ENCODE results near the gene RAD23A.
"Not testable (repeated sequence)": the region's sequence is repeated elsewhere in the genome, so short reads cannot be mapped to it uniquely, and the experiment has no call there.

Gene RAD23A

GRCh38 chr19:12945479-12946091 lies at the start of gene RAD23A:
TSS of gene RAD23A (plus strand) at chr19:12945862. CDS start at chr19:12945949, 87 bp downstream.
- DNase-seq (ENCODE audit: low read depth, low spot score): peak; percentile 95

GRCh38 chr19:12896460-12896859 lies 49.2 kb upstream of the RAD23A start:
- no peak for DNase-seq (ENCODE audit: low read depth, low spot score)

DNA sequence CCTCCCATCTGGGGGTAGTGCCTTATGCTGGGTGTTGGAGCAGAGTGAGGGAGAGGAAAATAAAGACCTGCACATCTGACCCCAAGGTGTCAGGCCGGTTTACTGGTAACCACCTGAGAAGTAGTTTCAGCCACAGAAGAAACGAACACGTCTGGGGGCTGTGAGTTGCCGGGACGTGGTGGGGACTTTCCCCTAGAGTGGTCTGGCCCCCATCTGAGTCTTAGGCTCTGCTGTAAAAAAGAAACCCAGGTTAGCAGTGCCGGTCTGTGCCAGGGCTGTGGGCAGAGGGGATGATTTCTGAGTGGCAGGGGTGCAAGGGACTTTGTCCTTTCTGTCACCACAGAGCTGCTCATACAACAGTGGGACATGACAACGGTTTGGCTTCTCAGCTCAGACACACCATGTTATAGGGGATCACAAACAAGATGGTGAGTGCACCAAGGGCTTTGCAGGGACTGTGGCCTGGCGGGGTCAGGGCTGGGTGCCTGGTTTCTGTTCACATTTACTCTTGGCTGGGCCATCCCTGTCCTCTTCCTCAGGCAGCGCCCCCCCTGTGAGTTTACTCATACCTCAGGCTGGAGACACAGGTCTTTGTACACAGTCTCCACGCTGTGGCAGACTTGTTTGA lies 45.7 kb upstream of the RAD23A start:
- no peak for DNase-seq (ENCODE audit: low read depth, low spot score)

DNA sequence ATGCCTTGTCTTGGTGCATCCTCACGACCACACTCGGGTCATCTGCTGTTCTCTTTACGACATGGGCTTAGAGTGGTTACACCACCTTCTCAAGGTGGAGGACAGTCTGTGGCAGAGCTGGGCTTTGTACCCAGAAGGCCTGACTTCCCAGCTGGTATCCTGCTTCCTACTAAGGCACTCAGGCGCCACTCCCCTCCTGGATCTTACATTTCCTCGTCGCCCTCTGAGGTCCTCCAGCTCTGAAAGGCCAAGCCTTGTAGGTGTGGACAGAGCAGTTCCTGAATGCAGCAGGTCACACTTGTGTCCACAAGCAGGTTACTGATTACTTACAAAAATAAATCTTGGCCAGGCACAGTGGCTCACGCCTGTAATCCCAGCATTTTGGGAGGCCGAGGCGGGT lies 38.5 kb upstream of the RAD23A start:
- no peak for DNase-seq (ENCODE audit: low read depth, low spot score)

DNA sequence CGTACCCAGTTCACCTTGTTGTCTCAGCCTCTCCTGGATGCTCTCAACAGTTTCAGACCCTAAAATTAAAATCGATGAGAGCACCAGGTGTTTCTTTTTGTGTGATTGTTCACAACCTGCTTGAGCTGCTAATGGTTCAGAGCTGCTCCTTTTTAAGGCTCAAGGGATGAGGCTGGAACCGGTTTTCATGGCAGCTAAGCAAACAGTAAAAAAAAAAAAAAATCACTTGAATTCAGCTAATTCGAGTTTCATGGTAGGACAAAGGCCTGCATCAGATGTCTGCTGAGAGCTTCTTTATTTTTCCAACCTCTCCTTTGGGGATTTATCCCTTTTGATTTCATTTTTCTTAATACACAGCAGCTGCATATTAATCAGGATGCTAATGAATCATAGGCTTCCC lies 33.1 kb upstream of the RAD23A start:
- DNase-seq (ENCODE audit: low read depth, low spot score): no peak

DNA sequence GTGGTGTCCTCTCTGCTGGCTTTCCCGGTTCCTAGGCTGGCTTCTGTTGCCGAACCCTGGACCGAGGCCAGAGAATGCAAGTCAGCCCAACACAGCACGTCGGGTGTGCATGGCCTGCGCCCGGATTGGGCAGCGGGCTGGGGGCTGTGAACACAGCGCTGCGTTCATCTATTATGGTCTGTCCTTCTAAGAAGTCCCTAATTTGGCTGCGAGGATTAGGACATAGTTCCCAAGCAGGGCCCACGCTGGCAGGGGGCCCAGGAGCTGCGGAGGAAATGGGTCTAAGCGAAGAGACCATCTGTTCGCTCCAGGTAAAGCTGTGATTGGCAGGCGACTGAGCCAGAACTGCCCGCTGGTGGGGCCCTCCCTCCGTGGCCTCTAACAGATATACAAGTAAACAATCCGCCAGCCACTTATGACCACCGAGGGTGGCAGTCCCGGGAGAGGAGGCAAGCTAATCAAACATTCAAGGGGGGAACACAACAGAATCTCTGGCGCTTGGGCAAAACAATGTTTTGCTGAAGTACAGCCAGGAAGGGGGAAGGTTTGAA lies 32.6 kb upstream of the RAD23A start:
- DNase-seq (ENCODE audit: low read depth, low spot score): no peak

DNA sequence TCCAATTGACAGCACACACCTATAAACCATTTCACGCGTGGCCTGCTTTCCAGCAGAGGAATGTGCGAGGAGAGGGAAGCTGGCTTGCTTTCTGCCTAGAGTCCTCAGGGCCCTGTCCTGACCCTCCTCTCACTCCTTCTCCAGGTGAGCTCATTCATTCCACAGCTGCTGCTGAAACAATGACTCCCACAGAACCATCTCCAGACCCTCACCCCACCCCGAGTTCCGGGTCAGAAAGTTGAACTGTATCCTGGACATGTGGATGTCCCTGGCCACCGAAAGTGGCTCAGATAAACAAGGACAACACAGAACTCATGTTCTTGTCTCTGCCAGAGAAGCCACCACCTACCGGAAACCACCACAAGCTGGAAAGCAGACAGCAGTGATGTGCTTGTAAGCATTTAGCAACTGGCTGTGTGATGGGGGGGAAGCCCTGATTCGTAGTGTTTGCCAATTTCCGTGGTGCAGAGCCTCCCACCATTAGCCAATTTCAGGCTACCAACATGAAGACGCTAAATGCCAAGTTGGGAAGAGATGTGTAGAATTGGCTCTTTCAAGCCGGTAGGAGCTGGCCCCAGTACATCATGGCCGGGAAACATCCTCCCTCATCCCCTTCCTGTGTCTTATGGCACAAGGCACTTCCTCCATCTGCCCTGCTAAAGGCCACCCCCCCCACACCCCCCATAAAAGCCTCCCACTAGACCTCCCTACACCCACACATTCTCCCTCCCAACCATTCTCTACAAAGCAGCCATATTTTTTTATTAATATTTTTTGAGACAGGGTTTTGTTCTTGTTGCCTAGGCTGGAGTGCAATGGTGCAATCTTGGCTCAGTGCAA lies 31.6 kb upstream of the RAD23A start:
- DNase-seq (ENCODE audit: low read depth, low spot score): no peak

GRCh38 chr19:12915860-12916259 lies 29.8 kb upstream of the RAD23A start:
- DNase-seq (ENCODE audit: low read depth, low spot score): not testable (repeated sequence)

DNA sequence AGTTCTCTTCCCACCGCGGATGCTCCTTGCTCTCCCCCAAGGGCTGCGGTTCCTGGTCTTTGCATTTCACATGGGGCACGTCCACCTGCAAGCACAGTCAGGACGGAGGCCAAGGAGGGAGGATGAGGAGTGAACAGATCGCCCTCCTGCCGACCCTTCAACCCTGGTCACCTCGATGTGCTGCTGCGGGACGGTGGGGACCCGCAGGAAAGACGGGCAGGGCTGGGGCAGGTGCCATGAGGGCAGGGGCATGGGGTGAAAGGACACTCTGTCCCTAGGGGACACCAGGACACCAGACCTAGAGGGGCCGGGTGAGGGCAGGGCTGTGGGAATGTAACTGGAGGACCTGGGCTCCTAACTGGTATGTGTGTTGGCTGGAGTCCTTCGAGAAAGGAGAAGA lies 27.4 kb upstream of the RAD23A start:
- no peak for DNase-seq (ENCODE audit: low read depth, low spot score)

GRCh38 chr19:12921047-12921446 lies 24.6 kb upstream of the RAD23A start:
- DNase-seq (ENCODE audit: low read depth, low spot score): no peak

DNA sequence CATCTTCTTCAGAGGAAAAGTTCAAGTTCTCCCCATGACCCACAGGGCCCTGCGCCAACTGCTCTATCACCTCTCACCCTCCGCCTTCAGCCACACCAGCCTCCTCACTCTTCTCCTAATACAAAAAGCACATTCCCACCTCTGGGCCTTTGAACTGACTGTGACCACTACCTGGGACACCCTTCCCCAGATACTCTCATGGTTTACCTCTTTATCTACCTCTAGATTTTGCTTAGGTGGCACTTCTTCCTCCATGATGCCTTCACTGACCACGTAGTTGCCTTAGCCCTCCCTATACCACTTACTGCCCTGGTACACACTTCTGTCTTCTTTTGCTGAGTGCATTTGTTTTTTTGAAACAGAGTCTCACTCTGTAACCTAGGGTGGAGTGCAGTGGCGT lies 22.7 kb upstream of the RAD23A start:
- DNase-seq (ENCODE audit: low read depth, low spot score): no peak

DNA sequence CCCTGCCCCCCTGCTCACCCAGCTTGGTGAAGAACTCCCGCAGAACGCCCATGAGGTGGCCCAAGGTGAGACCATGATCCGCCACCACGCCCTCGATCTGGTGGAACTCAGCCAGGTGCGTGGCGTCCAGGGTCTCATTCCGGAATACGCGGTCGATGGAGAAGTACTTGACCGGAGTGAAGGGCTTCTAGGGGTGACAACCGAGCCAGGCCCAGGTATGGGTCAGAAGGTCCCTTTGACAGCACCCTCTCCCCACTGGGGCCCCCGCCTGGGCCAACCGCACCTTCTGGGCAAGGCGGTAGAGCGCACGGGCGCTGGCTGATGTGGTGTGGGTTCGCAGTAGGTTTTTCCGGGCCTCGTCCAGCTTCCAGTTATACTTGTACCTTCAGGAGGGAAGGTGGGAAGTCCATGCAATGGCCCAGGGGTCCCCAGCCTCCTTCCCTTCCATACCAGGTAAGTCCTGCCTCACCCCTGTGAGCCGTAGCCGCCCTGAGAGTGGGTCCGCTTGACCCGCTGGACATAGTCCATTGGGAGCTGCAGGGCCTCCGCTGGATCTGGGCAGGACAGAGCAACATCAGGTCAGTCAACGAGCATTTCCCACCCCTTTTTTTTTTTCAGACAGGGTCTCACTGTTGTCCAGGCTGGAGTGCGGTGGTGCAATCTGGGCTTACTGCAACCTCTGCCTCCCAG lies 20.9 kb upstream of the RAD23A start:
- no peak for DNase-seq (ENCODE audit: low read depth, low spot score)

DNA sequence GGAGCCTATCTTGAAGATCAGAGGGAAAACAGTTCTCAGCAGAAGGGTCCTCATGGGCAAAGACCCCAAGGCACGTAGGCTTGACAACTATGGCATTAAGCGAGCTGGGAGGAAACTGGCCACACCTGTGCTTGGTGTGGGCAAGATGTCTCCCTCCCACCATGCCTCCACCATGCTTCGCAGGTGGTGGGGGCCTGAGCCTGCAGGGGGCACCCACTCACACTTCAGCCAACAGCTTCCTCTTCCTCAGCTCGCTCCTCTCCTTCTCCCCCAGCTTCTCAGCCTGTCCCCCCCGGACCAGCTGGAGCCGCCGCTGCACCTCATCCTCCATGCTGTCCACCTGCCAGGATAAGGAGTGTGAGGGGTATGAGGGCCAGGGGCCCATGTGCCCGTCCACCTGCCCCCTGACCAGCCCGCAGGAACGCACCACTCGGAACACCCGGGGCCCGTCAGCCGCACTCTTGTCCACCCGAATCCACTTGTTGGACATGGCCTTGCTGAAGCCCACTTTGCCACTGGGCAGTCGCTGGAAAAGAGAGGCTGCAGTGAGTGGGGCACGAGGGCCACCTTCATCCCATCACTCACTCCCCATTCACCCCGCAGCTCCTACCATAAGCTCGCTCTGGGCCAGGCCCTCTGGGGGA lies 15.5 kb upstream of the RAD23A start:
- no peak for DNase-seq (ENCODE audit: low read depth, low spot score)

DNA sequence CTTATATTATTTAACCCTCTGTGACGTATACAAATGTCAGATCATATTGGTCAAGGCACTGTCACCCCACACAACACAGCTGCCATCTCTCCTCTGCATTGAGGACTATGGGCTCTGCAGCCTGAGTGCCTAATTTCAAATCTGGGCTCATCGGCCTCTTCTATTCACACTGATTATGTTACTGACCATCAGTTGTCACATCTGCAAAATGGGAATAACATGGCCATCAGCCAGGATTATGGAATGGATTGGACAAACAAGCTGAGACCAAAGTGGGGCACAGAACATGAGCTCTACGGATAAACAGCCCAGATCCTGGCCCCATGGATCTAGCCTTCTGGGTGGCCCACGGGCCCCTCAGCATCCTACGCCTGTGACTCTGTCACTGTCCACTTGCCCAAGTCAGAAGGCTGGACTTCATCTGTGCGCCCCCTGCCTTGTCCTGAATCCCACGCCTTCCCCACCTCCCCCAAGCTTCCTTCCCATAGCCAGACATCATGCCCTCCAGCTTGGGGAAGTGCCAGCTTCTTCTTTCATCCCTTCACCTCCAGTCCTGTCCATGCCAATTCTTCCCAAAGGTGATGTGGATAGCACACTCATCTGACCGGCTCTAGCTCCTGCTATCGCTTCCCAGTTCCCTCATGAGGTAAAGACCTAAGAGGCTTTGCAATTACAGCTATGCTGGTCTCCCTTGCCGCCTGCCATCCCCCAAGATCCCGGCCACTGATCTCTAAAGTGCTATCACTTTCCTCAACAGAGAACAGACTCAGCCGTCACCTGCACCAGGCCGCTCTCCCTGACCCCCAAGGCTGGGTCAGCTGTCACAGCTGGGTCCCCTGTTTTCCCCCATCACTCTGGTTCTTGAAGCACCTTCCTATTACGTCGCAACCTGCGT lies 13.0 kb upstream of the RAD23A start:
- no peak for DNase-seq (ENCODE audit: low read depth, low spot score)

- DNase-seq (ENCODE audit: low read depth, low spot score): peak; percentile 82
These were observed 12.2 kb upstream of the RAD23A start, which contains the start of gene FARSA for GRCh38 chr19:12933287-12934072. TSS of gene FARSA (minus strand) at chr19:12933711. CDS start at chr19:12933696, 15 bp downstream.

GRCh38 chr19:12935071-12935470 lies 10.6 kb upstream of the RAD23A start:
- DNase-seq (ENCODE audit: low read depth, low spot score): no peak

DNA sequence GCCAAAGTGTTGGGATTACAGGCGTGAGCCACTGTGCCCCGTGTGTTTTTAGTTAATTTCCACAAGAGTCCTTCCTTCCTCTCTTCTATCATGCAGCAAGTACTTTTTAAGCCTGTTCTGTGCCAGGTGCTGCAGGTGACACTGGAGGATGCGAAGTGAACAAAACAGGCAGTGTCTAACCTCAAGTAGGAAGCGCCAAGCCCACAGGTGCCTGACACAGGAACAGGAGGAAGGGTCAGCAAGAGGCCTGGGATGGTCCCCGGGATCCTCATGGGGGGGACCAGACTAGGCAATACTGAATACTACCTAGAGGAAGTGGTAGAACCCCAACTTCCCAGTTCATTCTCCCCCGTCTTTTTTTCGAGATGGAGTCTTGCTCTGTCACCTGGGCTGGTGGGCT lies 9.1 kb upstream of the RAD23A start:
- DNase-seq (ENCODE audit: low read depth, low spot score): no peak

DNA sequence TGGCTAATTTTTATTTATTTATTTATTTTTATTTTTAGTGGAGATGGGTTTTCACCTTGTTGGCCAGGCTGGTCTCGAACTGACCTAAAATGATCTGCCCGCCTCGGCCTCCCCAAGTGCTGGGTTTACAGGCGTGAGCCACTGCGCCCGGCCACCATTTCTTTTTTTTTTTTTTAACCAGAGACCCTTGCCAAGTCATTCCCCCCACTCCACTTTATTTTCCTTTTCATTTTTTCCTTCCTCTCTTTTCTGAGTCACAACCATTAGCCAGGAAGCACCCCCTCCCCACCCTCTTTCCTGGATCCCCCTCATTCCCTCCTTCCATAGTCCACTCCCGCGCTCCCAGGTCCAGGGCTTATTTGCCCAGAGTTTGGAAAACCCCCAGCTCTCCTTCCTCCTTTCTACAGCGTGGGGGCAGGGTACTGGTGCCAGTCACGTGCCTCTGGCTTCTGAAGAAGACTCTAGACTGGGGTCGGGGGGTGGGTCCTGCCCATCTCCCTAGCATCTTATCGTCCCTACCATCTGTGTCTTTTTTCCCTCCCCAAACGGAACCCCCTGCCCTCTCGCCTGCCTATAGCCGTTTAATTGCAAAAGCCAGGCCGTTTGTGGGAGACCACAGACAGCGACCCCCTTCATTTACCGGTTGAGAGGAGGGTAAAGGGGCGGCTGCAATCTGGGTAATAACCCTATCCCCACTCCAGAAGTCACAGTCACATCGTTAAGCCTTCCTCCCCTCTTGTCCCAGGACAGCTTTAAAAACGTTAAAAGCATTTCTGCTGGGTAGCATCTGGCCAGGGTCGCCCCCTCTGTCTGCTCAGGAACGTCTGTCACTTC lies 8.4 kb upstream of the RAD23A start:
- no peak for DNase-seq (ENCODE audit: low read depth, low spot score)
